HG03432 (cell line): Measurements from ENCODE around the gene SDHB.

Source experiments
- ATAC-seq: cut with Tn5 transposase; IDR thresholded peaks from one replicate; pipeline ENCODE4 v1.9.1; 2021; ENCODE audit warnings: mild to moderate bottlenecking, moderate library complexity; ENCODE audit not compliant: unreplicated experiment

The SDHB gene

GRCh38 chr1:17013491-17014320 is 40.1 kb downstream of the SDHB start:
- ATAC-seq = no peak

- no peak for ATAC-seq
These were observed 40.9 kb downstream of the SDHB start for GRCh38 chr1:17012775-17013490.

- ATAC-seq = peak; percentile 91
These were observed 42.2 kb downstream of the SDHB start, which contains the start of gene ATP13A2 for GRCh38 chr1:17011439-17012307. TSS of gene ATP13A2 (minus strand) at chr1:17011928. CDS start at chr1:17011738, 190 bp downstream.

- ATAC-seq = no peak
These were observed 42.8 kb downstream of the SDHB start for GRCh38 chr1:17011092-17011438.

- no peak for ATAC-seq
These were observed 44.1 kb downstream of the SDHB start for GRCh38 chr1:17009706-17010105.

- ATAC-seq = no peak
These were observed 45.5 kb downstream of the SDHB start for GRCh38 chr1:17008208-17008855.

- no peak for ATAC-seq
These were observed 46.7 kb downstream of the SDHB start for GRCh38 chr1:17007121-17007520.

GRCh38 chr1:17005365-17005740 is 48.5 kb downstream of the SDHB start:
- ATAC-seq = no peak

GRCh38 chr1:17004466-17005364 is 49.1 kb downstream of the SDHB start:
- ATAC-seq = no peak

GRCh38 chr1:17002524-17002902 is 51.3 kb downstream of the SDHB start:
- ATAC-seq = no peak

- no peak for ATAC-seq
These were observed 51.9 kb downstream of the SDHB start for GRCh38 chr1:17001760-17002523.

- no peak for ATAC-seq
These were observed 54.0 kb downstream of the SDHB start for GRCh38 chr1:16999863-17000262.

GRCh38 chr1:16998589-16998988 is 55.2 kb downstream of the SDHB start:
- no peak for ATAC-seq

GRCh38 chr1:16996845-16997244 is 57.0 kb downstream of the SDHB start:
- ATAC-seq = no peak

- no peak for ATAC-seq
These were observed 60.3 kb downstream of the SDHB start for GRCh38 chr1:16993521-16994038.

- no peak for ATAC-seq
These were observed 61.2 kb downstream of the SDHB start for GRCh38 chr1:16992675-16993074.

GRCh38 chr1:16992102-16992501 is 61.7 kb downstream of the SDHB start:
- ATAC-seq = no peak

GRCh38 chr1:16991571-16991970 is 62.3 kb downstream of the SDHB start:
- ATAC-seq = no peak
